GM12873 (cell line): ENCODE results near the gene HOXC9.

Experiments used
- TF ChIP-seq, protein P1 (sequence below): IDR thresholded peaks from 2 replicates; pipeline ENCODE4 v1.5.1; 2012; ENCODE audit warnings: low read depth, mild to moderate bottlenecking, moderate library complexity, low read length, control low read depth; ENCODE audit not compliant: insufficient read depth; ENCODE audit errors: missing control alignments

HOXC9 gene

DNA sequence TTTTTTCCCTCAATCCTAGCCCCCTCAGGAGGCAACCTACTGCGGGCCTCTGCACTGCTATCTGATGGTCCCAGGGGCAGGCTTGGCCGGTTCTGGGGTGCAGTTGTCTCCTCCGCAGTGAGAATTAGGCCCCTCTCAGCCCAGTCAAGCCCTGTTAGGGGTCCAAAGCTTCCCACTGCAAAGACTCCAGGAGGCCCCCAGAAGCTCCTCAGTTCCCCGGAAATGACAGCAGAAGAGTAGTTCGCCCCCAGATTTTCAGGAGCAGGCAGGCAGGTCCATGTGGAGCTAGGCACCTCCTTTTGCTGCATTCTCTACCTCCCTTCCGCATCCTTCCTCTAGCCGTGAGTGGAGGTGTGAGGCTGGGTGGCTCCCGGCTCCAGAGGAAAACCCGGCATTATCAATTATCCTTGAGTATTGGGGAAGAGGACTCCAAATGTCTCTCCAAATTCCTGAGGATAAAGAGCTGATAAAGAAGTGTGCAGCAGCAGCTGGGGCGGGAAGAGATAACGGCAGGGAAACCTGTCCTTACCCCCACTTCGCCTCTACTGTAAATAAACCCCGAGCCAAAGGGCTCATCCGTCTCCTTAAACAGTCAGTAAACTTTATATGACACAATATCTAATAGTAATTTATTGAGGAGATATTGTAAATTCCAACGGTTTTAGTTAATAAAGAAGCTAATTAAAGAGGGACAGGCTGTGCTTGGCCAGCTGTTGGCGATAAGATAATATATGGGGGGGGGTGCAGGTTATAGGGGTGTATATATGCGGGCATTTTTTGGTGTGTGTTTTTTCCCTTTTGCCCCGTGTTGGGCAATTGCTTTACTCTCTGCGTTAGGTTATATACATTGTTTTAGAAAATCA lies 45.9 kb upstream of the HOXC9 start:
- TF ChIP-seq, protein P1, sequence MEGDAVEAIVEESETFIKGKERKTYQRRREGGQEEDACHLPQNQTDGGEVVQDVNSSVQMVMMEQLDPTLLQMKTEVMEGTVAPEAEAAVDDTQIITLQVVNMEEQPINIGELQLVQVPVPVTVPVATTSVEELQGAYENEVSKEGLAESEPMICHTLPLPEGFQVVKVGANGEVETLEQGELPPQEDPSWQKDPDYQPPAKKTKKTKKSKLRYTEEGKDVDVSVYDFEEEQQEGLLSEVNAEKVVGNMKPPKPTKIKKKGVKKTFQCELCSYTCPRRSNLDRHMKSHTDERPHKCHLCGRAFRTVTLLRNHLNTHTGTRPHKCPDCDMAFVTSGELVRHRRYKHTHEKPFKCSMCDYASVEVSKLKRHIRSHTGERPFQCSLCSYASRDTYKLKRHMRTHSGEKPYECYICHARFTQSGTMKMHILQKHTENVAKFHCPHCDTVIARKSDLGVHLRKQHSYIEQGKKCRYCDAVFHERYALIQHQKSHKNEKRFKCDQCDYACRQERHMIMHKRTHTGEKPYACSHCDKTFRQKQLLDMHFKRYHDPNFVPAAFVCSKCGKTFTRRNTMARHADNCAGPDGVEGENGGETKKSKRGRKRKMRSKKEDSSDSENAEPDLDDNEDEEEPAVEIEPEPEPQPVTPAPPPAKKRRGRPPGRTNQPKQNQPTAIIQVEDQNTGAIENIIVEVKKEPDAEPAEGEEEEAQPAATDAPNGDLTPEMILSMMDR, result no peak

DNA sequence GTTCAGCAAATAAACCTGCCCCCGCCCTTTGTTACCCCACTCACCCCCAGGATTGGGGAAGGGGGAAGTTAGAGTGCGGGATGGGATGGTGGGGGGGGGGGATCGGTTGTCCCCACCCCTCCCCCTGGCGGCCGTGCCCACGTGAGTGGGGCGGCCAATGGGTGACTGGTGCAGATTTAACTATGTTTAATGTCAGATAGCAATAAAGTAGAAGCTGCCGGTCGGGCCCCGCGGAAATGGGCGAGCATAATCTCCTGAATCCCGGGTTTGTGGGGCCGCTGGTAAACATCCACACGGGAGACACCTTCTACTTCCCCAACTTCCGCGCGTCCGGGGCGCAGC lies 45.3 kb upstream of the HOXC9 start, which contains the start of gene HOXC12:
Gene HOXC12, plus strand, starts transcription at position 210 of the 342 bp plus-strand sequence. Its CDS starts 27 bp downstream, at position 237.
- TF ChIP-seq, protein P1, result no peak

DNA sequence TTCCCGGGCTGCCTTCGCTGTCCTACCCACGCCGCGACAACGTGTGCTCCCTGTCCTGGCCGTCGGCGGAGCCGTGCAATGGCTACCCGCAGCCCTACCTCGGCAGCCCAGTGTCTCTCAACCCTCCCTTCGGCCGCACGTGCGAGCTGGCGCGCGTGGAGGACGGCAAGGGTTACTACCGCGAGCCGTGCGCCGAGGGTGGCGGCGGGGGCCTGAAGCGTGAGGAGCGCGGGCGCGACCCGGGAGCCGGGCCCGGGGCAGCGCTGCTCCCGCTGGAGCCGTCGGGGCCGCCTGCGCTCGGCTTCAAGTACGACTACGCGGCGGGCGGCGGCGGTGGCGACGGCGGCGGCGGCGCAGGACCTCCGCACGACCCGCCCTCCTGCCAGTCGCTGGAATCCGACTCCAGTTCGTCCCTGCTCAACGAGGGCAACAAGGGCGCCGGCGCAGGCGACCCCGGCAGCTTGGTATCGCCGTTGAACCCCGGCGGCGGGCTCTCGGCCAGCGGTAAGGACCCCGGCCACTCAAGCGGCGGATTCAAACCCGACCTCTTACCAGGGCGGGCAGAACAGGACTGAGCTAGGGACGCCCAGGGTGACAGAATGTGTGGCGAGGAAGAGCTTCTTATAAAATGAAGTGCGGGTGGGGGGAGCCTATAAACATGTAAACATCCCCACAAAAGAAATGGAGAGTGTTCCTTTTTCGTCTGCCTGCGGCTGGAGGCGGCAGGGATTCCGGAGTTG lies 44.8 kb upstream of the HOXC9 start:
- TF ChIP-seq, protein P1, result no peak

DNA sequence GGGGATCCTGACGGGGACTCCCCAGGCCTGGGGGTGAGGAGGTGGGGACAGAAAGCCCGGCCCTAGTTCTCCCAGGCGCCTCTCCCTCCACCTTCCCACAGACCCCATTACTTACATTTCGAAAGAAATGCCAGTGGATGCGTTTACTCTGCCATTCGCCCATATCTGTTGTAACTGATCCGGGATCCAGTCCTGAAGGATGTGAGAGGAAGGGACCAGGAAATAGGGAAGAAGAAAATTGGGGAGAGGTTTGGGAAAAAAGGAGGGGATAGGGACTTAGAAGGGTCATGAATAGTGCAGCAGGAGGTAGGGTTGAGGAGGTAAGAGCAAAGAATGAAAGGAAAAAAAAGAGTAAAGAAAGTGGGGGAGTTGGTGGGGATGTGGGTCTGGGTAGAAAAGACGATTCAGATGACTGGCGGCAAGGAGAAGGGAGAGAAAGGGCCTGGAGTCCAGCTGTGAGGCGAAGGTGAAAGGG lies 44.1 kb upstream of the HOXC9 start:
- TF ChIP-seq, protein P1, result no peak

DNA sequence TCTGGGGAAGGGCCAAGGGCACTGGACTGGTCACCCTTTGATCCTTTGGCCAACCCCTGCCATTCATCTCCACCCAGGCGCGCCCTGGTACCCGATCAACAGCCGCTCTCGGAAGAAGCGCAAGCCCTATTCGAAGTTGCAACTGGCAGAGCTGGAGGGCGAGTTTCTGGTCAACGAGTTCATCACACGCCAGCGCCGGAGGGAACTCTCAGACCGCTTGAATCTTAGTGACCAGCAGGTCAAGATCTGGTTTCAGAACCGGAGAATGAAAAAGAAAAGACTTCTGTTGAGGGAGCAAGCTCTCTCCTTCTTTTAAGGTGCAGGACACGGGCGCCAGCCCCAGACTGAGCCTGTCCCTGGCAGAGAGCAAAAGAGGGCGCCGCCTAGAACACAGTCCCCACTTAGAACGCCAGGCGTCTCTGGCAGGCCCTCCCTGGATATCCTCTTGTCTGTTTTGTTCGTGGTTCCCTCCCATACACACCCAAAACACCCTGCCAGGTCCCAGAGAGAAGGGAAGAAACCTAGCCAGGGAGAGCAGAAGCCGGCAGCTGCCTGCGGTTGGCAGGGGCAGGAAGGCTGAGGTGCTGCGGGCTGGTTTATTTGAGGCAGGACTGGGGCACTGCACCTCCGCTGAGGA lies 43.6 kb upstream of the HOXC9 start:
- TF ChIP-seq, protein P1, result no peak

DNA sequence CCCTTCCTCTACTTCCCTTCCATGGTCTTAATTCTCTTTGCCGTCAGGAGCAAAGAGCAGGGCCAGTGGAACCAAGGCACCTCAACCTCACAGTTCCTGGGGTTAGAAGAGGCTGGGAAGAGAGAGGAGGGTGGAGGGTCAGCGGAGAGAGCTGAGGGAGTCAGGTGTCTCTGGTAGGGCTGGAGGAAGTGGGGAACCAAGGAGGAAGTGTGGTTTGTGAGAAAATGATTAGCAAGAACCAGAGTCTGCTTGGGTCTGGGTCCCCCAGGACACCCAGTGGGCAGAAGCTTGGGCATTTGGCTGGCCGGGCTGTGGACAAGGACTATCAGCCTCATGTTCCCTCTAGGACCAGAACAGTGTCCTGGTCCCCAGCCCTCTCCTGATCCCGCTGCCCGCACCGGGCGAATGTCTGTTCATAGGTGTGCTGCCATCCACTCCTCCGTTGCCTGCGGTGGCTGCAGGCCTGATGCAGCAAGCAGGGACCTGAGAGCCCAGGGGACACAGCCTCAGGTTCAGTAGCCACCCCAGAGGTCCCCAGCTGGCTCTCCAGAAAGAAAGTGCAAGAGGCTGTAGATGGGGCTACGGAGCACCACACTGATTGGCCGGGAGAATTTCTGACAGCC lies 42.9 kb upstream of the HOXC9 start:
- TF ChIP-seq, protein P1, result no peak
